ENCODE measurements around the gene PDE4D. TPM values are rescaled to one million over a fixed set of nuclear protein-coding genes. Genes with fewer than 3 reads are reported as not detected.

Gene PDE4D
- total RNA-seq, 1 donor: 12.7 TPM

- no peak for TF ChIP-seq CTCF (IDR thresholded peaks at IDR 0.05; ENCODE audit: insufficient read depth, low read length)
- H3K4me3 ChIP-seq (ENCODE audit: low read depth, low read length): no peak overlapping the region
- DNase-seq (ENCODE audit: low read depth): no peak
Measured at GRCh38 chr5:59617186-59617771, 276.2 kb downstream of the PDE4D start.

DNA sequence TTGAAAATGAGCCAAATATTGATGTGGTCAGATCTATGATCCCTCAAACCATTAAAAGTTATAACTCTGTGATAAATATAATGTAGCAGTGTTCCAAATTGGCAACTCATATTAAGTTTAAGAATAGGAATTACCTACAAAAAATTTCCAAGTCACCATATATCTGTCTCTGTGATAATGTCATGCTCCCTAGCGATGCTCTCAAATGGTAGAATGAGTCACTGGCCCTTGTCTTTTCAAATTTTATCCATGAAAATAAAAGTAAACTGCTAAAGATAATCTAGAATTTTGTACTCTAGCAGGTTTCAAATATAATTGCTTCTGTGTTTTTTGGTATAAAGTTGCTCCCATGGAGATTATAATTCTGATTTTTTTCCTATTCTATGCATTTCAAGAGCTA, 277.1 kb downstream of the PDE4D start:
- no peak overlapping the region for H3K4me3 ChIP-seq (ENCODE audit: low read depth, low read length)
- DNase-seq (ENCODE audit: low read depth): no peak
- no peak for TF ChIP-seq CTCF (IDR thresholded peaks at IDR 0.05; ENCODE audit: insufficient read depth, low read length)

- no peak overlapping the region for H3K4me3 ChIP-seq (ENCODE audit: low read depth, low read length)
- TF ChIP-seq CTCF (IDR thresholded peaks at IDR 0.05; ENCODE audit: insufficient read depth, low read length): no peak
- DNase-seq (ENCODE audit: low read depth): peak; percentile 6
Measured at GRCh38 chr5:59615272-59615671, 278.3 kb downstream of the PDE4D start.

- no peak overlapping the region for H3K4me3 ChIP-seq (ENCODE audit: low read depth, low read length)
- DNase-seq (ENCODE audit: low read depth): no peak
- TF ChIP-seq CTCF (IDR thresholded peaks at IDR 0.05; ENCODE audit: insufficient read depth, low read length): no peak
Measured at GRCh38 chr5:59609501-59610265, 283.8 kb downstream of the PDE4D start.

- DNase-seq (ENCODE audit: low read depth): no peak
- no peak for TF ChIP-seq CTCF (IDR thresholded peaks at IDR 0.05; ENCODE audit: insufficient read depth, low read length)
- no peak overlapping the region for H3K4me3 ChIP-seq (ENCODE audit: low read depth, low read length)
Measured at GRCh38 chr5:59608745-59609144, 284.8 kb downstream of the PDE4D start.

DNA sequence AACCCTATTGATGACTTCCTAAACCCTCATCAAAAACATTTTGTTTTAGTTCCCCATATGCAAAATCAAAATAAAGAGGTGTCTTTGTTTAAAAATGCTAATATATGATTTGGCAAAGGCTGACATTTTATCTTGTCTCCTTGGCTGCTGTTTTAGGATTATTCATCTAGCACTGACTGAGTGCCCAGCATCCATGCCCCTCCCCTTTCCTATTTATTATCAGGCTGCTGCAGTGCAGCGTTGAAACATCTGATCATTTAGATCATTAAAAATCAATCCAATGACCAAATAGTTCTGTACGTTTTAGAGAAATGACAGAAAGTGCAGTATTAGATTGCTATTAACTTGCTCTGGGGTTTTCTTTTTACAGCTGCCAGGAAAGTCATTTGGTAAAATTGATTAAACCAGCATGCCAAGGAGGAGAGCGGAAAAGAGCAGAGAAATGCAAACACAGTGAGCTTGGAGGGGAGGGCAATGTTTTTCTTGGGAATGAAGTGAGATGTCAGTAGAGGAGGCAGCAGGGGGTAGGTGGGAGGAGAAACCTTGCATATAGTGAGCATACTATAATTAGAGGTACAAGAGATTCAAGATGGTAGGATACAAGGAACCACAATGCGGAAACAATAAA, 286.3 kb downstream of the PDE4D start:
- no peak overlapping the region for H3K4me3 ChIP-seq (ENCODE audit: low read depth, low read length)
- TF ChIP-seq CTCF (IDR thresholded peaks at IDR 0.05; ENCODE audit: insufficient read depth, low read length): no peak
- DNase-seq (ENCODE audit: low read depth): no peak

All from fibroblast of the aortic adventitia (primary cell).